ENCODE data around the gene NELL2.

The NELL2 gene

DNA sequence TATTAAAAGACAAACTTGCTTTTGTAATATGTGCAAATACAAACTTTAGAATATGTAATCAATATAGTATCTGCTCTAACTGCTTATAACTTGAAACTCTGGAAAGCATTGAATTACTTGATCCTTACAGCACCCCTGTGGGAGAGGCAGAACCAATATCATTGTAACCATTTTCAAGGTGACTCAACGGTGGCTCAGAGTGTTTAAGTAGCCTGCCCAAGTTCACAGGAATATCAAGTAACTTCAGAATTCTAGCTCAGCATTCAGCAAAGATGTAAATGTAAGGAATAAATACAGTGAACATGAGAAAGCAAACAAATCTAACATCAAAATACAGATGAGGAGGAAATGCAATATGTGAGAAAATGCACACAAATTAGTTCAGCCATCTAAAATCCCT, 264.6 kb downstream of the NELL2 start:
- Histone ChIP-seq H3K4me3 (replicated peaks; ENCODE audit: insufficient read depth, low read length) (no peak overlapping the region), H3K27ac (replicated peaks) (no peak overlapping the region), H3K27me3 (ENCODE audit: insufficient read depth, poor library complexity, severe bottlenecking) (no peaks in the 10 kb centered on the region)
- DNase-seq (ENCODE audit: low read depth in 1 of 2, low spot score in 1 of 2), result no peak
- TF ChIP-seq SPI1 (IDR thresholded peaks at IDR 0.05; ENCODE audit: borderline replicate concordance, low read depth) (no peak), POLR2AphosphoS5 (IDR thresholded peaks at IDR 0.05; ENCODE audit: low read depth) (no peak), GABPA (IDR thresholded peaks at IDR 0.05; ENCODE audit: low read depth) (no peak)
- TF ChIP-seq, protein P1, sequence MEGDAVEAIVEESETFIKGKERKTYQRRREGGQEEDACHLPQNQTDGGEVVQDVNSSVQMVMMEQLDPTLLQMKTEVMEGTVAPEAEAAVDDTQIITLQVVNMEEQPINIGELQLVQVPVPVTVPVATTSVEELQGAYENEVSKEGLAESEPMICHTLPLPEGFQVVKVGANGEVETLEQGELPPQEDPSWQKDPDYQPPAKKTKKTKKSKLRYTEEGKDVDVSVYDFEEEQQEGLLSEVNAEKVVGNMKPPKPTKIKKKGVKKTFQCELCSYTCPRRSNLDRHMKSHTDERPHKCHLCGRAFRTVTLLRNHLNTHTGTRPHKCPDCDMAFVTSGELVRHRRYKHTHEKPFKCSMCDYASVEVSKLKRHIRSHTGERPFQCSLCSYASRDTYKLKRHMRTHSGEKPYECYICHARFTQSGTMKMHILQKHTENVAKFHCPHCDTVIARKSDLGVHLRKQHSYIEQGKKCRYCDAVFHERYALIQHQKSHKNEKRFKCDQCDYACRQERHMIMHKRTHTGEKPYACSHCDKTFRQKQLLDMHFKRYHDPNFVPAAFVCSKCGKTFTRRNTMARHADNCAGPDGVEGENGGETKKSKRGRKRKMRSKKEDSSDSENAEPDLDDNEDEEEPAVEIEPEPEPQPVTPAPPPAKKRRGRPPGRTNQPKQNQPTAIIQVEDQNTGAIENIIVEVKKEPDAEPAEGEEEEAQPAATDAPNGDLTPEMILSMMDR (IDR thresholded peaks at IDR 0.05; ENCODE audit: insufficient read depth, low read length), result no peak
- TF ChIP-seq, protein P2, sequence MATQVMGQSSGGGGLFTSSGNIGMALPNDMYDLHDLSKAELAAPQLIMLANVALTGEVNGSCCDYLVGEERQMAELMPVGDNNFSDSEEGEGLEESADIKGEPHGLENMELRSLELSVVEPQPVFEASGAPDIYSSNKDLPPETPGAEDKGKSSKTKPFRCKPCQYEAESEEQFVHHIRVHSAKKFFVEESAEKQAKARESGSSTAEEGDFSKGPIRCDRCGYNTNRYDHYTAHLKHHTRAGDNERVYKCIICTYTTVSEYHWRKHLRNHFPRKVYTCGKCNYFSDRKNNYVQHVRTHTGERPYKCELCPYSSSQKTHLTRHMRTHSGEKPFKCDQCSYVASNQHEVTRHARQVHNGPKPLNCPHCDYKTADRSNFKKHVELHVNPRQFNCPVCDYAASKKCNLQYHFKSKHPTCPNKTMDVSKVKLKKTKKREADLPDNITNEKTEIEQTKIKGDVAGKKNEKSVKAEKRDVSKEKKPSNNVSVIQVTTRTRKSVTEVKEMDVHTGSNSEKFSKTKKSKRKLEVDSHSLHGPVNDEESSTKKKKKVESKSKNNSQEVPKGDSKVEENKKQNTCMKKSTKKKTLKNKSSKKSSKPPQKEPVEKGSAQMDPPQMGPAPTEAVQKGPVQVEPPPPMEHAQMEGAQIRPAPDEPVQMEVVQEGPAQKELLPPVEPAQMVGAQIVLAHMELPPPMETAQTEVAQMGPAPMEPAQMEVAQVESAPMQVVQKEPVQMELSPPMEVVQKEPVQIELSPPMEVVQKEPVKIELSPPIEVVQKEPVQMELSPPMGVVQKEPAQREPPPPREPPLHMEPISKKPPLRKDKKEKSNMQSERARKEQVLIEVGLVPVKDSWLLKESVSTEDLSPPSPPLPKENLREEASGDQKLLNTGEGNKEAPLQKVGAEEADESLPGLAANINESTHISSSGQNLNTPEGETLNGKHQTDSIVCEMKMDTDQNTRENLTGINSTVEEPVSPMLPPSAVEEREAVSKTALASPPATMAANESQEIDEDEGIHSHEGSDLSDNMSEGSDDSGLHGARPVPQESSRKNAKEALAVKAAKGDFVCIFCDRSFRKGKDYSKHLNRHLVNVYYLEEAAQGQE (IDR thresholded peaks at IDR 0.05; ENCODE audit: insufficient replicate concordance, low read depth), result no peak

DNA sequence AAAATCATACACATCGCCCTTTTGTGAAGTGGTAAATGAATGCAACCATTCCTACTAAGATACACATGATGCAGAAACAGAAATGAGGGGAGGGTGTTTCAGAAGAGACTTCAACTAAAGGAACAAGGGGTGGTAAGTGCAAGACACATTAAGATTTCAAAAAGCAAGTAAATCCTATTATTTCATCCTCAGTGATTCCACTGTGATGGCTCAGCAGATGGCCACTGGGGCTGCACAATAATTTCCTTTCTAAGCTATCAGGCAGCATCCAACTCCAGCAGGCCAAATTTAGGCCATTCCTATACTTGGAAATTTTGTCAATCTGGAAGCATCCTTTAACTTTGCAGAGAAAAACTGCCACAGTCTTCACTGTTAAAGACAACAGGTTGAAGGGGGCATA, 272.4 kb downstream of the NELL2 start:
- no peak for DNase-seq (ENCODE audit: low read depth in 1 of 2, low spot score in 1 of 2)
- no peak for TF ChIP-seq POLR2AphosphoS5 (IDR thresholded peaks at IDR 0.05; ENCODE audit: low read depth)
- TF ChIP-seq, protein P2 (IDR thresholded peaks at IDR 0.05; ENCODE audit: insufficient replicate concordance, low read depth), result no peak
- TF ChIP-seq SPI1 (IDR thresholded peaks at IDR 0.05; ENCODE audit: borderline replicate concordance, low read depth), result no peak
- TF ChIP-seq GABPA (IDR thresholded peaks at IDR 0.05; ENCODE audit: low read depth), result no peak
- TF ChIP-seq, protein P1 (IDR thresholded peaks at IDR 0.05; ENCODE audit: insufficient read depth, low read length), result no peak
- no peak overlapping the region for H3K4me3 ChIP-seq (replicated peaks; ENCODE audit: insufficient read depth, low read length)
- no peak overlapping the region for H3K27ac ChIP-seq (replicated peaks)
- H3K27me3 ChIP-seq (ENCODE audit: insufficient read depth, poor library complexity, severe bottlenecking), result no peaks in the 10 kb centered on the region

DNA sequence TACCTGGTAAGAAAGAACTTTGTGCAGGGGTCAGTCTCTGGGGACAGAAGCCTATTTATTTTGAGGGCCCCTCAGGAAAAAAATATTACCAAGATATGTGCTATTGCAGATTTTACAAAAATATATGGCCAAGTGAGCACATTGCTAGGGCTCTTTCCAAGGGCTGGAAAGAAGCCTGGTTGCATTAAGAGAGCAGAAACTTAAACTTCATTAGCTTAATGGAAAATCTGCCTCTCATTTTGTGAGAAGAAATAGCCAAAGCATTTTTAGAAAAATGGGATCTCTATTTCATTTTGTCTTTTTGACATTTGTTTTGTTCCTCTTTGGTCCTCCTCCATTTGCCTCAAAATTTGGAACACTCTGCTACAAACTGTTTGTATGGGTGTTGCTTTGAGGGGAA, 283.5 kb downstream of the NELL2 start:
- H3K27me3 ChIP-seq (ENCODE audit: insufficient read depth, poor library complexity, severe bottlenecking), result no peaks in the 10 kb centered on the region
- no peak for DNase-seq (ENCODE audit: low read depth in 1 of 2, low spot score in 1 of 2)
- no peak for TF ChIP-seq GABPA (IDR thresholded peaks at IDR 0.05; ENCODE audit: low read depth)
- TF ChIP-seq SPI1 (IDR thresholded peaks at IDR 0.05; ENCODE audit: borderline replicate concordance, low read depth), result no peak
- TF ChIP-seq, protein P2 (IDR thresholded peaks at IDR 0.05; ENCODE audit: insufficient replicate concordance, low read depth), result no peak
- TF ChIP-seq, protein P1 (IDR thresholded peaks at IDR 0.05; ENCODE audit: insufficient read depth, low read length), result no peak
- TF ChIP-seq POLR2AphosphoS5 (IDR thresholded peaks at IDR 0.05; ENCODE audit: low read depth), result no peak
- H3K27ac ChIP-seq (replicated peaks), result no peak overlapping the region
- H3K4me3 ChIP-seq (replicated peaks; ENCODE audit: insufficient read depth, low read length), result no peak overlapping the region
